SK-N-MC (cell line): ENCODE measurements around the gene SLC9A3.

Experiments used
- EZH2 ChIP-seq: fragments of 200-600 bp; sonication (generic); IDR thresholded peaks from one replicate; pipeline ENCODE4 v1.6.1; 2017; ENCODE audit warnings: antibody characterized with exemption
- POLR2AphosphoS5 ChIP-seq: IDR thresholded peaks from 2 replicates; pipeline ENCODE4 v1.6.1; 2012; ENCODE audit warnings: mild to moderate bottlenecking, low read depth, low read length, borderline replicate concordance

DNA sequence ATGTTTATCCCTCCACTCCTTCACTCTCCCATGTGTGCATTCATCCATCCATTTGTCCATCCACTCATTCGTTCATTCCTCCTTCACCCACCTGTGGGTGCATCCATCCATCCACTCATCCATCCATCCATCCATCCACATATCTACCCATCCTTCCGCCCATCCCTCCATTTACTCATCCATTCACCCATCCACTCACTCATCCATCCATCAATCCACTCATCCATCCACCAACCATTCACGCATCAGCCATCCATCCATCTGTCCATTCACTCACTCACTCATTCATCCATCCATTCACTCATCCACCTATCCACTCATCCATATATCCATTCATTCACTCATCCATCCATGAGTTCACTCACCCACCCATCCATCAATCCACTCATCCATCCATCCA lies 7.3 kb downstream of the SLC9A3 start:
- TF ChIP-seq POLR2AphosphoS5 (no peak), EZH2 (no peak)
